Mesangial cell (primary cell): ENCODE data around the gene PRR22. TPM values are rescaled to one million over a fixed set of nuclear protein-coding genes. Genes with fewer than 3 reads are reported as not detected.

Source experiments
- total RNA-seq: library from RNA; depleted of rRNA; stranded (reverse); fragments of >200 nt; gene quantifications from 2 replicates; pipeline ENCODE4 v1.2.3, GENCODE V29; 2015

Gene PRR22
- total RNA-seq, result 0.51 and 0.81 TPM in 2 replicates

GRCh38 chr19:5784581-5785147, at the start of gene PRR22:
Gene PRR22, minus strand, starts transcription at chr19:5784746. Its CDS starts 86 bp downstream, at chr19:5784660.

GRCh38 chr19:5804516-5805461, 20.2 kb upstream of the PRR22 start, which contains the start of gene NRTN:
Gene NRTN, plus strand, starts transcription at chr19:5805067. Its CDS starts 19,099 bp downstream, at chr19:5824166.

GRCh38 chr19:5790559-5791520, 6.3 kb upstream of the PRR22 start, which contains the start of gene DUS3L:
Gene DUS3L, minus strand, starts transcription at chr19:5791163. Its CDS starts 22 bp downstream, at chr19:5791141.

Other genes starting within 250 kb of the PRR22 start
- not detected in 2 replicates for gene TINCR, start 216.8 kb downstream of the PRR22 start, total RNA-seq
- gene SAFB2, start 162.0 kb downstream of the PRR22 start, total RNA-seq, result 19.9 and 20.5 TPM in 2 replicates
- gene SAFB, start 161.7 kb downstream of the PRR22 start, total RNA-seq, result 35.0 and 60.8 TPM in 2 replicates
- gene MICOS13, start 104.2 kb downstream of the PRR22 start, total RNA-seq, result 83.9 and 89.0 TPM in 2 replicates
- 15.5 and 27.1 TPM in 2 replicates for gene HSD11B1L, start 103.7 kb downstream of the PRR22 start, total RNA-seq
- gene RPL36, start 94.5 kb downstream of the PRR22 start, total RNA-seq, result 1,120 and 1,187 TPM in 2 replicates
- gene LONP1, start 64.6 kb downstream of the PRR22 start, total RNA-seq, result 105 and 116 TPM in 2 replicates
- not detected in 2 replicates for gene CATSPERD, start 64.1 kb downstream of the PRR22 start, total RNA-seq
- 27.1 and 34.7 TPM in 2 replicates for gene DUS3L, start 6.4 kb upstream of the PRR22 start, total RNA-seq
- 1.6 and 2.5 TPM in 2 replicates for gene NRTN, start 20.3 kb upstream of the PRR22 start, total RNA-seq
- gene FUT6, start 55.0 kb upstream of the PRR22 start, total RNA-seq, result not detected in 2 replicates
- not detected in 2 replicates for gene FUT3, start 66.7 kb upstream of the PRR22 start, total RNA-seq
- not detected in 2 replicates for gene FUT5, start 85.8 kb upstream of the PRR22 start, total RNA-seq
- gene NDUFA11, start 119.0 kb upstream of the PRR22 start, total RNA-seq, result 500 and 534 TPM in 2 replicates
- 2.6 and 8.7 TPM in 2 replicates for gene VMAC, start 120.1 kb upstream of the PRR22 start, total RNA-seq
- gene CAPS, start 129.5 kb upstream of the PRR22 start, total RNA-seq, result 1.1 and 10.1 TPM in 2 replicates
- 46.4 and 68.4 TPM in 2 replicates for gene RANBP3, start 193.4 kb upstream of the PRR22 start, total RNA-seq